GM21526 (cell line): ENCODE data around the gene GMPPB.
A peak's percentile ranks its signal among the peaks of the same experiment; 100 is the strongest.

ENCODE experiments used
- ATAC-seq: cut with Tn5 transposase; IDR thresholded peaks from one replicate; pipeline ENCODE4 v1.9.1; 2021; ENCODE audit warnings: moderate library complexity; ENCODE audit not compliant: unreplicated experiment, low FRiP score

The GMPPB gene

GRCh38 chr3:49715611-49716121 is 8.1 kb downstream of the GMPPB start:
- ATAC-seq = no peak

DNA sequence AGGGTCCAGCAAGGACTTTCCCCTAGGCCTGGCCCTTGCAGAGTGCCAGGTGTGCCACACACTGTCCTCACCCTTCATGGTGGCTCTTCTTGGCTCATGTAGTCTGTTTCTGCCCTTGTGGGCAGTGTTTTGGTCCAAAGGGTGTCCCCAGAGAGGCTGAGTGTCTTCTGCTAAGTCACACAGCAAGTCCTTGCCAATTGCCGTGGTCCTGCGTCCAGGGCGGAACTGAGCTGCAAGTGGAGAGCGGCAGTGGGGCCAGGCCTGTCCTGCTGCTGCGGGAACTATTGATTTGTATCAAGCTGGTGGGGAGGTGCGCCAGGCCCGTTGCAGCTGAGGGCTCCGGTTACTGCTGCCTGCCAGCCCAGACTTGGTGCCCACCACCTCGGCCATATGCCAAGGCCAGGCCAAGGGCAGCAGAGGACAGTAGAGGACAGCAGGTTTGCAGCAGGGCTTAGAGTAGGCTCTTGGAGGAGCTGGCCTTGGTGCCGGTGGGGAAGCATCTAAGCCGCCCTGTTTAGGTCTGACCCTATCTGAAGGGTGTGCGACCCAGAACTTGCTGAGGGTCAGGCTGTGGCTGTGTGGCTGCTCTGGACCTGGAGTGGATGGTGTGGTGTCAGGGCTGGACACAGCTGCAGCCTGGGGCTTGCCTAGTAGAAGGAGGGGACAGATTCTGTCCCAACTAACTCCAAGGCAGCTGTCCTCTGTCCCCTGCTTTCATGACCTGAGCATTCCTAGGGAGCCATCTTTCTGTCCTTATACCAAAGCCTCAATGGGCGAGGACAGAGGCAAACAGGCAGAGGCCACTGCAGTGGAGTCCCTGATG is 8.8 kb downstream of the GMPPB start:
- no peak for ATAC-seq

- ATAC-seq = no peak
These were observed 10.2 kb downstream of the GMPPB start for GRCh38 chr3:49713336-49714105.

- ATAC-seq = no peak
These were observed 11.0 kb downstream of the GMPPB start for GRCh38 chr3:49712631-49713317.

GRCh38 chr3:49712166-49712565 is 11.6 kb downstream of the GMPPB start:
- ATAC-seq = no peak

- no peak for ATAC-seq
These were observed 12.3 kb downstream of the GMPPB start for GRCh38 chr3:49711489-49711888.

DNA sequence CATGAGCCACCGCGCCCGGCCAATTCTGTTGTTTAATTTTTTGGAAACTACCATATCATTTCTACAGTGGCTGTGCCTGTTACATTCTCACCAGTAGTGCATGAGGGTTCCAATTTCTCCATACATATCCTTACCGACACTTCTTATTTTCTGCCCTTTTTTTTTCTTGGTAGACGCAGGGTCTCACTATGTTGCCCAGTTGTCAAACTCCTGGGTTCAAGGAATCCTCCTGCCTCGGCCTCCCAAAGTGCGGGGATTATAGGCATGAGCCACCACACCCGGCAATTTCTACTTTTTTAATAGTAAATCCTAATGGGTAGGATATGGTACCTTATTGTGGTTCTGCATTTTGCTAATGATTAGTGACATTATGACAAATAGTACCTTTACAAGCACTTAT is 13.9 kb downstream of the GMPPB start:
- ATAC-seq = no peak

GRCh38 chr3:49707113-49707480 is 16.7 kb downstream of the GMPPB start:
- ATAC-seq = no peak

DNA sequence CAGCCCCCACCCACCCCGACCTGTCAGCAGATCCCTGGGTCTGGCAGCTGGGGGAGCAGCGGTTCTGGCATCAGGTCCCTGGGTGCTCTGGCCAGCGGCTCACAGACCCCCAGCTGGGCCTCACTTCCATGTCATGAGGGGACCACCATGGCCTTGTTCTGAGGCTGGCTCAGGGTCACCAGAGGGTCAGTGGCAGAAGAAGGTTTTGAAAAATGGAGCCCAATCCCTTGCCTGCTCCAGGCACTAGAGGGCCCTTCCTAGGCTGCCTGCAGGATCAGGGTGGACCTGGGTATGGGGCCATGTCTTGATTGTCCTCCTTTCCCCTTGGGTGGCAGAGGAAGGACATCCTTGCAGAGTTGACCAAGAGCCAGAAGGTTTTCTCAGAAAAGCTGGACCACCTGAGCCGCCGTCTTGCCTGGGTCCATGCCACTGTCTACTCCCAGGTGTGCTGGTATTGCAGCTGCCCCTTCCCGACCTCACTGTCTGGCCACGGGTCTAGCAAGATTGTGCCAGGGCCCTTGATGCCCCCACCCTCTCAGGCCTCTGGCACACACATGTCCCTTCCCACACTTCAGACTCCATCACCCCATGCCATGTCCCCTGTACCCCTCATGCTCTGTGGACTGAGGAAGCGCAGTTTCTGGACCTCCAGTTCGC is 17.2 kb downstream of the GMPPB start:
- no peak for ATAC-seq

DNA sequence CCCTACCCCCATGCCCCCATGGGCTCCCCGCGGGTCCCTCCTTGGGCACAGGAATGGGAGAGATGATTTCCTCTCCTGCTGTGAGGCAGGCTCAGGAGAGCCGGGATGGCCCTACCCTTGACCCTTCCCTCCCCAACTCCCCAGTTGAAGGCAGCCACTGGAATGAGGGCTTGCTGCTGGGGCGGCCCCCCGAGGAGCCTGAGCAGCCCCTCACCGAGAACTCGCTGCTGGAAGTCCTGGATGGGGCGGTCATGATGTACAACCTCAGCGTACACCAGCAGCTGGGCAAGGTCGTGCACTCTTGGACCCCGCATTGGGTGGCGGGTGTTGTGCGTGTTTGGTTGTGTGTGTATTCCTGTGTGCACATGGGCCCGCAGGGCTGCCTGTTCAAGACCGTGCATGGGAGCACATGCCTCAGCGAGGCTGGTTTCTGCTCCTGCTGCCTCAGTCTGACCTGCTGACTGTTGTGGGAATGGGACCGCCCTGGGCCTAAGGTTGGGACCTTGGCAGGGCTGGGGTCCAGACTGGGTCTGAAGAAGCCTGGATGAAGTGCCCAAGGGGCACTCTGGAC is 18.3 kb downstream of the GMPPB start:
- no peak for ATAC-seq

DNA sequence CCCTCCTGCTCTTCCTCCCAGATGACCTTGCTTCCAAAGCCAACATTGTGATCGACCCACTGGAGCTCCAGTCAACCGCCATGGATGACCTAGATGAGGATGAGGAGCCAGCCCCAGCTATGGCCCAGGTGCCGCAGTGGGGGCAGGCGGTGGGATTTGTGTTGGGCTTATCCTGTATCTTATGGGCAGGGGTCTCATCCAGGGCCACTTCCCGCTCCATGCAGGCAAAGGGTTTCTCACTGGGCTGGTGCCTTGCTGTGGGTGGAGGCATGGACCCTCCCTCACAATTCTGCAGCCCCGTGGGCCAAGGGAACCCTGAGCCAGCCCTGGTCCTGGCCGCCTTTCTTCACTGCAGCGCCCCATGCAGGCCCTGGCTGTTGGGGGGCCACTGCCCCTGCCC is 19.1 kb downstream of the GMPPB start:
- no peak for ATAC-seq

- no peak for ATAC-seq
These were observed 19.8 kb downstream of the GMPPB start for GRCh38 chr3:49703956-49704355.

DNA sequence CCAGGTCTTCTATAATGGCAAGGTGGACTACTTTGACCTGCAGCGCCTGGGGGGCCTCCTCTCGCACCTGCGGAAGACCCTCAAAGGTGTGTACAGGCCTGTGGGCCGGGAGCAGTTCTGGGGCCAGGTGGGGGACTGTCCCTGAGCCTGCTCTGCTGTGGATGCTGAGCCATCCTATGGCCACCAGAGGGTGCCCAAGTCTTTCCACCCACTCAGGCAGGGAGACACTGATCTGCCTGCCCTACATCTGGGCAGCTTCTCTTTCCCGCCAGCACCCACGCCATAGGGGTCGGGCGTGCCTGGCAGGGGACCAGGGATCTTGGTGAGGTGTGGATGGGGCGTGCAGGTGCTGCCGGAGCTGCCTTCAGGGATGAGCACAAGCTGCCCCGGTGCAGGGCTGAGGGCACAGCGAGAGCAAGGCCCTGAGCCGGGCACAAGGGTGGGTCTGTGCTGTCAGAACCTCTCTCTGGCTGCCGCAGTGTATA is 20.3 kb downstream of the GMPPB start:
- peak; percentile 52 for ATAC-seq

- no peak for ATAC-seq
These were observed 21.1 kb downstream of the GMPPB start for GRCh38 chr3:49702672-49703071.

DNA sequence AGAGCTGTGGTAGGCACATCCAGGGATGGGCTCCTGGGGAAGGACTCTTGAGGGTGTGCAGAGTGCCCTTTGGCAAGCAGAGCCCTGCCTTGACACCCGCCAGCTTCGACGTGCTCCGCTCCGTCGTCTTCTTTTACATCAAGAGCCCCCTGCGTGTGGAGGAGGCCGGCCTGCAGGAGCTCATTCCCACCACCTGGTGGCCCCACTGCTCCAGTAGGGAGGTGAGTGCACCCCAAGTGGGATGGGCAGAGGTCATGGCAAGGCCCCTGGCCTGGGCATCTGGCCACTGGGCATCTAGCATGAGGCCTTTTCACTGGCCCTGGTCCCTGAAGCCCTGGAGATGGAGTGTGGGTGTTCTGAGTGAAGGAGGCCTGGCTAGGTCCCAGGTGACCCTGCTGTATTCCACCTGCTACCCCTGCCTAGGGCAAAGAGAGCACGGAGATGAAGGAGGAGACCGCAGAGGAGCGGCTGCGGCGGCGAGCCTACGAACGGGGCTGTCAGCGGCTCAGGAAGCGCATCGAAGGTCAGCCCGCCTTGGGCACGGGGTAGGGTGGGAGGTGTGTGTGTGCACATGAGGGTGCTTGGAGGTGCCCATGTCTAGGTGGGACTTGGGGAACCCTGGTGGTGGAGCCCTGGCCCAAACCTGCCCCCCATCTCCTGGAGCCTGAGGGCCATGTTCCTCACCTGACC is 22.2 kb downstream of the GMPPB start:
- ATAC-seq = no peak

GRCh38 chr3:49700453-49701128 is 23.2 kb downstream of the GMPPB start:
- ATAC-seq = no peak

GRCh38 chr3:49700014-49700413 is 23.7 kb downstream of the GMPPB start:
- ATAC-seq = no peak

DNA sequence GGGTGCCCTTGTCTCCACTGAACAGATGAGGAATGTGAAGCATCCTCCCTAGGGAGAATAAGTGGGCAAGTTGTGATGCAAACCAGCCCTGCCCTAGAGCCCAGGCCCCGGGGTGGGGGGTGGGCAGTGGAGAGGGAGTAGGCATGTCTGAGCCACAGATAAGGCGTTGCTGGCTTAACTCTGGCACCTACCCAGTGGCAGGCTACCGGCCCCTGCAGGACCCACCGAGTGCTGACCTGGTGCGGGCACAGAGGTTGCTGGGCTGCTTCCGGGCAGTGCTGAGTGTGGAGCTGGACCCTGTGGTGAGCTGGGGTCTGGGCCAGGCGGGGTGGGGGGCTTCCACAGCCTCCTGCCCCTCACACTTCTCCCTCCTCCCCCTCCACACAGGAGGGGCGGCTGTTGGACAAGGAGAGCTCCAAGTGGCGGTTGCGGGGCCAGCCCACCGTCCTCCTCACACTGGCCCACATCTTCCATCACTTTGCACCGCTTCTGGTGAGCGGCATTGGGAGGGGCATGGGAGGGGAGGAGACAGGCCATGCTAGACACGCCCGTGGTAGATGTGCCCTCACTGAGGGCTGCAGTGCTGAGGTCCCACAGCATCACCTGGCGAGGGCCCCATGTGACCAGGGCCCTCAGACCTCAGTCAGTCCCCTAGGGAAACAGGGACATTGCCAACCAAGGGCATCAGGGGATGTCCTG is 24.3 kb downstream of the GMPPB start:
- no peak for ATAC-seq
